Measurements from ENCODE around the gene TRPM2. TPM values are rescaled to one million over a fixed set of nuclear protein-coding genes. Genes with fewer than 3 reads are reported as not detected.
A peak's percentile ranks its signal among the peaks of the same experiment; 100 is the strongest.

Gene TRPM2
- polyA plus RNA-seq, 4 donors: 0.89 to 2.7 (median 2.3) TPM

- FAIRE-seq (no peak), DNase-seq (no peak)
- 74 to 79% (median 77%) methylated on average over 35 to 40 of the region's 40 CpGs for WGBS, 3 donors
Observed at GRCh38 chr21:44425307-44425894, 72.0 kb downstream of the TRPM2 start.

GRCh38 chr21:44425895-44426662 lies 72.7 kb downstream of the TRPM2 start:
- FAIRE-seq (no peak), DNase-seq (no peak)
- Histone ChIP-seq H3K9me3 (ENCODE audit: control insufficient read depth in 2 of 2, insufficient read depth in 1 of 2, low read depth in 1 of 2, low read length in 1 of 2) (peaks cover 0 to 7% of the 10 kb centered on the region in 2 donors), H3K27ac (ENCODE audit: low read depth in 1 of 3, low read length in 2 of 3) (no peak overlapping the region), H3K36me3 (ENCODE audit: control insufficient read depth in 3 of 3, insufficient read depth in 2 of 3, low read depth in 1 of 3, low read length in 3 of 3) (no peaks in the 10 kb centered on the region), H3K4me3 (ENCODE audit: low read depth in 1 of 3, low read length in 3 of 3) (no peak overlapping the region), H3K4me1 (ENCODE audit: control insufficient read depth in 3 of 3, insufficient read depth in 2 of 3, low read depth in 1 of 3, low read length in 2 of 3) (no peaks in the 10 kb centered on the region), H3K27me3 (ENCODE audit: control insufficient read depth in 3 of 3, insufficient read depth in 3 of 3, low read length in 3 of 3) (no peaks in the 10 kb centered on the region)
- WGBS, 3 donors: 74 to 81% (median 79%) methylated on average over 11 to 13 of the region's 13 CpGs

More at GRCh38 chr21:44425307-44425894, 72.0 kb downstream of the TRPM2 start:
- H3K27ac ChIP-seq (ENCODE audit: low read depth in 1 of 3, low read length in 2 of 3): no peak overlapping the region
- no peak overlapping the region for H3K4me3 ChIP-seq (ENCODE audit: low read depth in 1 of 3, low read length in 3 of 3)
- H3K4me1 ChIP-seq (ENCODE audit: control insufficient read depth in 3 of 3, insufficient read depth in 2 of 3, low read depth in 1 of 3, low read length in 2 of 3): no peaks in the 10 kb centered on the region
- peaks cover 0 to 7% of the 10 kb centered on the region in 2 donors for H3K9me3 ChIP-seq (ENCODE audit: control insufficient read depth in 2 of 2, insufficient read depth in 1 of 2, low read depth in 1 of 2, low read length in 1 of 2)
- H3K36me3 ChIP-seq (ENCODE audit: control insufficient read depth in 3 of 3, insufficient read depth in 2 of 3, low read depth in 1 of 3, low read length in 3 of 3): no peaks in the 10 kb centered on the region
- H3K27me3 ChIP-seq (ENCODE audit: control insufficient read depth in 3 of 3, insufficient read depth in 3 of 3, low read length in 3 of 3): no peaks in the 10 kb centered on the region

DNA sequence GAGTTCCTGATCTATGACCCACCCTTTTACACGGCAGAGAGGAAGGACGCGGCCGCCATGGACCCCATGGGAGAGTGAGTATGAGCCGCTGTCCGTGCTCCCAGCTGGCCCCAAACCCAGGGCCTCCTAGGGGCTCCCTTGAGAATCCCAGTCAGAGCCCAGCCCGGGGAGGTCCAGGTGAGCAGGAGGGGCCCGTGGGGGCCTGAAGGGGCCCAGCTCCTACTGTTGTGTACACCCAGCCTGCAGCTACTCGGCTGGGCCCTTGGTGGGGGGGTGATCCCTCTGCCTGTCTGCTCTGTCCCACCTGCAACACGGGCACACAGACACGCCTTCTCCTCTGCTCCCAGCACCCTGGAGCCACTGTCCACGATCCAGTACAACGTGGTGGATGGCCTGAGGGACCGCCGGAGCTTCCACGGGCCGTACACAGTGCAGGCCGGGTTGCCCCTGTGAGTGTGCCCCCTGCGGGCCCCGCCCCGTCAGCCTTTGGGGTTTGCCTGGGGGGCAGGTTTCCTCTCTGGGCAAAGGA lies 73.3 kb downstream of the TRPM2 start:
- no peaks in the 10 kb centered on the region for H3K27me3 ChIP-seq (ENCODE audit: control insufficient read depth in 3 of 3, insufficient read depth in 3 of 3, low read length in 3 of 3)
- H3K27ac ChIP-seq (ENCODE audit: low read depth in 1 of 3, low read length in 2 of 3): no peak overlapping the region
- peaks cover 0 to 10% of the 10 kb centered on the region in 2 donors for H3K9me3 ChIP-seq (ENCODE audit: control insufficient read depth in 2 of 2, insufficient read depth in 1 of 2, low read depth in 1 of 2, low read length in 1 of 2)
- 78 to 85% (median 83%) methylated on average over 21 of the region's 21 CpGs for WGBS, 3 donors
- no peak for FAIRE-seq
- no peak for DNase-seq
- no peak overlapping the region for H3K4me3 ChIP-seq (ENCODE audit: low read depth in 1 of 3, low read length in 3 of 3)
- H3K36me3 ChIP-seq (ENCODE audit: control insufficient read depth in 3 of 3, insufficient read depth in 2 of 3, low read depth in 1 of 3, low read length in 3 of 3): no peaks in the 10 kb centered on the region
- H3K4me1 ChIP-seq (ENCODE audit: control insufficient read depth in 3 of 3, insufficient read depth in 2 of 3, low read depth in 1 of 3, low read length in 2 of 3): no peaks in the 10 kb centered on the region

DNA sequence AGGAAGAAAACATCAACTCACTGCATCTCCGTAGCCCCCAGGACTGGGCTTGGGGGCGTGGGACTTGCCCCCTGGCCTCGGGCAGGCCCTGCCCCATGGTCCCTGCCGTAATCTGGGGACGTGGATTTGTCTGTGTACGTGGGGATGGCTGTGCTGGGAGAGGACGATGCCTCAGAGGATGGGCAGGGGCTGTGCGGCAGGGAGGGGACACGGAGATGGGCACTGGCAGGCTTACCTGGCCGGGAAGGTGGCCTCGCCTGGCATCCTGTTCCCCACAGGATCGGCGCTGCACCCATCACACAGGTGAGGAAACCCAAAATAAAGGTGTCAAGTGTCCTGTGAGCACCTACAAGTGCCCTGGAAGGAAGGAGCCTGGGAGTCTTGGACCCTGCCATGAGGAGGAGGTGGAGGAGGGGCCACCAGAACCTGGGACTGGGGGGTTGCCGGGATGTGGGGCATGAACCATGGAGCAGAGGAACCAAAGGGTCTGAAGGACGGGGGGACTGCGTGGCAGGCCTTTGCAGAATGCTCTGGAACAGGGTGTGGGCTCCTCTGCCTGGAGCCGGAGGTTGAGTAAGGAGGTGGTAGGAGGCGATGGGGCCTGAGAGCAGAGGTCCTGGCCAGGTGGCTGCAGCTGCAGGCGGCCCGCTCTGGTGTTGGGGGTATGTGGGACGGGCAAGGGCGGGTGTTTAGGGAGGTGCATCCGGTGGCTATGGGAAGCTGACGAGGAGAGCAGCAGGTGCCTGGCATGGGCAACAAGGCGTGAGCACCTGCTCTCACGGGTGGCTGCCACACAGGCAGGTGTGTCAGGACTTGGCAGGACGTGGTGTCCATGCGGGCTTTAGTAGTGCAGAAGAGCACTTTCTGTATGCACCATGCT lies 74.1 kb downstream of the TRPM2 start:
- Histone ChIP-seq H3K9me3 (ENCODE audit: control insufficient read depth in 2 of 2, insufficient read depth in 1 of 2, low read depth in 1 of 2, low read length in 1 of 2) (peaks cover 0 to 10% of the 10 kb centered on the region in 2 donors), H3K27ac (ENCODE audit: low read depth in 1 of 3, low read length in 2 of 3) (peak overlapping the region in 1 of 3 donors; percentile 52), H3K4me1 (ENCODE audit: control insufficient read depth in 3 of 3, insufficient read depth in 2 of 3, low read depth in 1 of 3, low read length in 2 of 3) (no peaks in the 10 kb centered on the region), H3K4me3 (ENCODE audit: low read depth in 1 of 3, low read length in 3 of 3) (no peak overlapping the region), H3K27me3 (ENCODE audit: control insufficient read depth in 3 of 3, insufficient read depth in 3 of 3, low read length in 3 of 3) (no peaks in the 10 kb centered on the region), H3K36me3 (ENCODE audit: control insufficient read depth in 3 of 3, insufficient read depth in 2 of 3, low read depth in 1 of 3, low read length in 3 of 3) (no peaks in the 10 kb centered on the region)
- DNase-seq (no peak), FAIRE-seq (no peak)
- WGBS, 3 donors: 53 to 84% (median 71%) methylated on average over 27 to 28 of the region's 28 CpGs

DNA sequence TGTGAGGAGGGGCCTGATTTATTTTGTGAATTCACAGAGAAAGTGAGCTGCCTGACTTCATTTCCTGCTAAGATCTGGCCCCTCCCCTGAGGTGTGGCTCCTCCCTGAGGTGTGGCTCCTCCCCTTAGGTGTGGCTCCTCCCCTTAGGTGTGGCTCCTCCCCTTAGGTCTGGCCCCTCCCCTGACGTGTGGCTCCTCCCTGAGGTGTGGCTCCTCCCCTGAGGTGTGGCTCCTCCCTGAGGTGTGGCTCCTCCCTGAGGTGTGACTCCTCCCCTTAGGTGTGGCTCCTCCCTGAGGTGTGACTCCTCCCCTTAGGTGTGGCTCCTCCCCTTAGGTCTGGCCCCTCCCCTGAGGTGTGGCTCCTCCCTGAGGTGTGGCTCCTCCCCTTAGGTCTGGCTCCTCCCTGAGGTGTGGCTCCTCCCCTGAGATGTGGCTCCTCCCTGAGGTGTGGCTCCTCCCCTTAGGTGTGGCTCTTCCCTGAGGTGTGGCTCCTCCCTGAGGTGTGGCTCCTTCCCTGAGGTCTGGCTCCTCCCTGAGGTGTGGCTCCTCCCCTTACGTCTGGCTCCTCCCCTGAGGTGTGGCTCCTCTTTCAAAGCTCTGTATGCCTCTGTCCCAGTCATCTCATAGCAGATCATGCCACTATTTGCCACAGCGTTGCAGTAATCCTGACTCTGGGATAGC lies 75.0 kb downstream of the TRPM2 start:
- WGBS, 3 donors: 14 to 43% (median 39%) methylated on average over 3 of the region's 3 CpGs
- peak; percentile 32 to 95 for DNase-seq
- peaks cover 0 to 10% of the 10 kb centered on the region in 2 donors for H3K9me3 ChIP-seq (ENCODE audit: control insufficient read depth in 2 of 2, insufficient read depth in 1 of 2, low read depth in 1 of 2, low read length in 1 of 2)
- H3K27me3 ChIP-seq (ENCODE audit: control insufficient read depth in 3 of 3, insufficient read depth in 3 of 3, low read length in 3 of 3): no peaks in the 10 kb centered on the region
- no peaks in the 10 kb centered on the region for H3K4me1 ChIP-seq (ENCODE audit: control insufficient read depth in 3 of 3, insufficient read depth in 2 of 3, low read depth in 1 of 3, low read length in 2 of 3)
- H3K36me3 ChIP-seq (ENCODE audit: control insufficient read depth in 3 of 3, insufficient read depth in 2 of 3, low read depth in 1 of 3, low read length in 3 of 3): no peaks in the 10 kb centered on the region
- no peak for FAIRE-seq
- no peak overlapping the region for H3K4me3 ChIP-seq (ENCODE audit: low read depth in 1 of 3, low read length in 3 of 3)
- H3K27ac ChIP-seq (ENCODE audit: low read depth in 1 of 3, low read length in 2 of 3): no peak overlapping the region

DNA sequence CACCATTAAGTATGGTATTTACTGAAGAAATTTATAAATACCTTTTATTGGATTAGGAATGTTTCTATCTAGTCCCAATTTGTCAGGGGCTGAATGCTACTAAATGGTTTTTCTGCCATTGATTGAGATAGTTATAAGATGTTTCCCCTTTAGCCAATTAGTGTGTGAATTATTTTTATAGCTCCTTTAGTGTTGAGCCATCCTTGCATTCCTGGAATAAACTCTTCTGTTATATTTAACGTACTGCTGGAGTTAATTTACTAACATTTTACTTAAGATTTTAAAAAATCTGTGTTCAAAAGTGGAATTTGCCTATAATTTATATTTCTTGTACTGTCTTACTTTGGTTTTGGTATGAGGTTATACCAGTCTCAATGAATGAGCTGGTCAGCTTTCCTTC lies 76.5 kb downstream of the TRPM2 start:
- no peak overlapping the region for H3K27ac ChIP-seq (ENCODE audit: low read depth in 1 of 3, low read length in 2 of 3)
- no peak for FAIRE-seq
- no peak overlapping the region for H3K4me3 ChIP-seq (ENCODE audit: low read depth in 1 of 3, low read length in 3 of 3)
- H3K27me3 ChIP-seq (ENCODE audit: control insufficient read depth in 3 of 3, insufficient read depth in 3 of 3, low read length in 3 of 3): no peaks in the 10 kb centered on the region
- peaks cover 0 to 10% of the 10 kb centered on the region in 2 donors for H3K9me3 ChIP-seq (ENCODE audit: control insufficient read depth in 2 of 2, insufficient read depth in 1 of 2, low read depth in 1 of 2, low read length in 1 of 2)
- no peaks in the 10 kb centered on the region for H3K36me3 ChIP-seq (ENCODE audit: control insufficient read depth in 3 of 3, insufficient read depth in 2 of 3, low read depth in 1 of 3, low read length in 3 of 3)
- H3K4me1 ChIP-seq (ENCODE audit: control insufficient read depth in 3 of 3, insufficient read depth in 2 of 3, low read depth in 1 of 3, low read length in 2 of 3): no peaks in the 10 kb centered on the region
- DNase-seq: no peak
- WGBS, 3 donors: 57 to 76% (median 63%) methylated on average over 1 of the region's 1 CpG

DNA sequence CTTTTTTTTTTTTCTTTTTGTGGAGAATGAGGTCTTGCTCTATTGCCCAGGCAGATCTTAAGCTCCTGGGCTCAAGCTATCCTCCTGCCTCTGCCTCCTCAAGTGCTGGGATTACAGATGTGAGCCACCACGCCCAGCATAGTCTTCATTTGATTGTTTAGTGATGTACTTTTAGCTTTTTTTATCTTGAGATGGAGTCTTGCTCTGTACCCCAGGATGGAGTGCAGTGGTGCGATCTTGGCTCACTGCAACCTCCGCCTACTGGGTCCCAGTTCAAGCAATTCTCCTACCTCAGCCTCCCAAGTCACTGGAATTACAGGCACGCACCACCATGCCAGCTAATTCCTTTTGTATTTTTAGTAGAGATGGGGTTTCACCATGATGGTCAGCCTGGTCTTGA lies 77.9 kb downstream of the TRPM2 start:
- WGBS, 3 donors: 89 to 92% (median 90%) methylated on average over 4 of the region's 4 CpGs
- no peak for DNase-seq
- Histone ChIP-seq H3K27me3 (ENCODE audit: control insufficient read depth in 3 of 3, insufficient read depth in 3 of 3, low read length in 3 of 3) (no peaks in the 10 kb centered on the region), H3K4me1 (ENCODE audit: control insufficient read depth in 3 of 3, insufficient read depth in 2 of 3, low read depth in 1 of 3, low read length in 2 of 3) (no peaks in the 10 kb centered on the region), H3K36me3 (ENCODE audit: control insufficient read depth in 3 of 3, insufficient read depth in 2 of 3, low read depth in 1 of 3, low read length in 3 of 3) (no peaks in the 10 kb centered on the region), H3K4me3 (ENCODE audit: low read depth in 1 of 3, low read length in 3 of 3) (no peak overlapping the region), H3K9me3 (ENCODE audit: control insufficient read depth in 2 of 2, insufficient read depth in 1 of 2, low read depth in 1 of 2, low read length in 1 of 2) (peaks cover 0 to 10% of the 10 kb centered on the region in 2 donors), H3K27ac (ENCODE audit: low read depth in 1 of 3, low read length in 2 of 3) (no peak overlapping the region)
- FAIRE-seq: no peak
